ENCODE measurements around the gene BSN. TPM values are rescaled to one million over a fixed set of nuclear protein-coding genes. Genes with fewer than 3 reads are reported as not detected.

Gene BSN
- total RNA-seq, 1 donor from 2014 or later: 0.77 TPM

GRCh38 chr3:49707113-49707480, 152.8 kb downstream of the BSN start:
- H3K27ac Mint-ChIP-seq (ENCODE audit: unreplicated experiment): no peak overlapping the region
- no peak for DNase-seq (ENCODE audit: low spot score)
- no peaks in the 10 kb centered on the region for H3K9me3 Mint-ChIP-seq (ENCODE audit: low read depth)
- no peak for TF ChIP-seq CTCF (IDR thresholded peaks at IDR 0.05)
- H3K4me1 Mint-ChIP-seq (ENCODE audit: low read depth): peaks cover 2% of the 10 kb centered on the region
- H3K36me3 Mint-ChIP-seq (ENCODE audit: low read depth): peaks cover 11% of the 10 kb centered on the region
- no peaks in the 10 kb centered on the region for H3K27me3 Mint-ChIP-seq (ENCODE audit: low read depth)
- H3K4me3 Mint-ChIP-seq (ENCODE audit: unreplicated experiment): no peak overlapping the region

- H3K9me3 Mint-ChIP-seq (ENCODE audit: low read depth): no peaks in the 10 kb centered on the region
- no peaks in the 10 kb centered on the region for H3K27me3 Mint-ChIP-seq (ENCODE audit: low read depth)
- TF ChIP-seq CTCF (IDR thresholded peaks at IDR 0.05): no peak
- peaks cover 9% of the 10 kb centered on the region for H3K36me3 Mint-ChIP-seq (ENCODE audit: low read depth)
- no peak overlapping the region for H3K4me3 Mint-ChIP-seq (ENCODE audit: unreplicated experiment)
- no peak overlapping the region for H3K27ac Mint-ChIP-seq (ENCODE audit: unreplicated experiment)
- no peak for DNase-seq (ENCODE audit: low spot score)
- H3K4me1 Mint-ChIP-seq (ENCODE audit: low read depth): no peaks in the 10 kb centered on the region
These were observed 155.6 kb downstream of the BSN start for GRCh38 chr3:49709852-49710251.

- Mint-ChIP-seq H3K4me3 (ENCODE audit: unreplicated experiment) (no peak overlapping the region), H3K36me3 (ENCODE audit: low read depth) (peaks cover 7% of the 10 kb centered on the region), H3K9me3 (ENCODE audit: low read depth) (no peaks in the 10 kb centered on the region), H3K27ac (ENCODE audit: unreplicated experiment) (no peak overlapping the region), H3K4me1 (ENCODE audit: low read depth) (no peaks in the 10 kb centered on the region), H3K27me3 (ENCODE audit: low read depth) (no peaks in the 10 kb centered on the region)
- no peak for TF ChIP-seq CTCF (IDR thresholded peaks at IDR 0.05)
- DNase-seq (ENCODE audit: low spot score): no peak
These were observed 157.2 kb downstream of the BSN start for GRCh38 chr3:49711489-49711888.

- H3K4me3 Mint-ChIP-seq (ENCODE audit: unreplicated experiment): no peak overlapping the region
- TF ChIP-seq CTCF (IDR thresholded peaks at IDR 0.05): no peak
- no peaks in the 10 kb centered on the region for H3K27me3 Mint-ChIP-seq (ENCODE audit: low read depth)
- H3K27ac Mint-ChIP-seq (ENCODE audit: unreplicated experiment): no peak overlapping the region
- no peaks in the 10 kb centered on the region for H3K4me1 Mint-ChIP-seq (ENCODE audit: low read depth)
- peaks cover 6% of the 10 kb centered on the region for H3K36me3 Mint-ChIP-seq (ENCODE audit: low read depth)
- DNase-seq (ENCODE audit: low spot score): no peak
- H3K9me3 Mint-ChIP-seq (ENCODE audit: low read depth): no peaks in the 10 kb centered on the region
These were observed 157.9 kb downstream of the BSN start for GRCh38 chr3:49712166-49712565.

GRCh38 chr3:49712631-49713317, 158.5 kb downstream of the BSN start:
- H3K27ac Mint-ChIP-seq (ENCODE audit: unreplicated experiment): no peak overlapping the region
- no peak for TF ChIP-seq CTCF (IDR thresholded peaks at IDR 0.05)
- H3K9me3 Mint-ChIP-seq (ENCODE audit: low read depth): no peaks in the 10 kb centered on the region
- peaks cover 4% of the 10 kb centered on the region for H3K36me3 Mint-ChIP-seq (ENCODE audit: low read depth)
- H3K27me3 Mint-ChIP-seq (ENCODE audit: low read depth): no peaks in the 10 kb centered on the region
- H3K4me1 Mint-ChIP-seq (ENCODE audit: low read depth): no peaks in the 10 kb centered on the region
- no peak for DNase-seq (ENCODE audit: low spot score)
- H3K4me3 Mint-ChIP-seq (ENCODE audit: unreplicated experiment): no peak overlapping the region

Data from chondrocyte (in vitro differentiated cells).